HG03175 (cell line): Measurements from ENCODE around the gene KMT2D.
A peak's percentile ranks its signal among the peaks of the same experiment; 100 is the strongest.
"Not testable (repeated sequence)": the region's sequence is repeated elsewhere in the genome, so short reads cannot be mapped to it uniquely, and the experiment has no call there.

ENCODE experiments used
- ATAC-seq: cut with Tn5 transposase; IDR thresholded peaks from one replicate; pipeline ENCODE4 v1.9.1; 2021; ENCODE audit warnings: mild to moderate bottlenecking, moderate library complexity; ENCODE audit not compliant: unreplicated experiment

KMT2D gene

DNA sequence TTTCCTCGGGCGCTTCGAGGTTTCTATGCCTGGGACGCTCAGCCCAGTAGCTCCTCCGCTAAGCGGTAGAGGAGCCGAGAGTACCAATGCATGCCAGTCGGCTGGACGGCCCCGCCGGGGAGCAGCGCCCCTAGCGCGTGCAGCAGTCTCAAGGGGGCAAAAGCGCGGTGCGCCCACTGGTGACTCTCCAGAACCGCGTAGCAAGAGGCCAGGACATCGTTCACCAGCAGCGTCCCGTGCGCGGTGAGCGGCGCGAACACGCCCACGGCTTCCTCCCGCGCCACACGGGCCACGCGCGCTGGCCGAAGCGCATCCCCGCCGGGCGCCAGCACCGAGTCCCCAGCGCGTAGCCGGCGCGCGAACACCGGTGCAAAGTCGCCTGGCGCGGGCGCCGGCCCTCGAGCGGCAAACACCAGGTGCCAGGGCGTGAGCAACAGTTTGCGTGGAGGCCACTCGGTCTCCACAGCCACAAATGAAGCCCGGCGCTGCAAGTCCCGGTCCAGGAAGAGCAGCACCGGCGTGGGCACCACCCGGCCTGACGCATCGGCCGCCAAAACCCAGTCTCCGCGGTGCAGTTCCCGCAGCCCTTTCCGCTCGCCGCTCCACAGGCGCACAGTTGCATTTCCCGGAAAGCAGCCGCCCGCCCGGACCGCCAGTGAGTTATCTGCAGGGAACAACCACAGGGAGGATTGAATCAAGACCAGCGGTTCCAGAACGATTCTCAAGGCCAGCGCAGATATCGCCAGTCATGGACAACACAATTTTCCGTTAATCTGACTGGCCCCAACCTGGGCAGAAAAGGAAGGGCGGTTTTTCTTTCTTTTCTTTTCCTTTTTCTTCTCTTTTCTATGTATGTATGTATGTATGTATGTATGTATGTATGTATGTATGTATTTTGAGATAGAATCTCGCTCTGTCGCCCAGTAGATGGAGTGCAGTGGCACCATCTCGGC lies 29.5 kb upstream of the KMT2D start:
- ATAC-seq = no peak

DNA sequence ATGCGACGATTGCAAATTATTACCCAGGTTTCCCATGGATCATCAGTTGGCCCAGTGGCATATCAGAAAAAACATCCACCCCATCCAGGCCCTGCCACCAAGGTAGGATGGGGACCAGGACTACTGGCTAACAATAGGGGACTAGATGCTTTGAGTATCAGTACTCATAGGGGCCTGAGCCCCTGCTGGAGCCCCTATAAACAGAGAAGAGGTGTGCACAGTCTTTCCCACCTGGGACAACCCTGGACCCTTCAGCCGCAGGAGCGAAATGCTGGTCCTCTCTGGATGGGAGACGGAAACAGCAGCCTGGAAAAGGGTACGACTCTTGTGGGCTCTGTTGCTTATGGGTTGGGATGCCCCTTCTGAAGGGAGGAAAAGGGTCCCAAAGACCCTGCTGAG lies 28.3 kb upstream of the KMT2D start:
- ATAC-seq = no peak

DNA sequence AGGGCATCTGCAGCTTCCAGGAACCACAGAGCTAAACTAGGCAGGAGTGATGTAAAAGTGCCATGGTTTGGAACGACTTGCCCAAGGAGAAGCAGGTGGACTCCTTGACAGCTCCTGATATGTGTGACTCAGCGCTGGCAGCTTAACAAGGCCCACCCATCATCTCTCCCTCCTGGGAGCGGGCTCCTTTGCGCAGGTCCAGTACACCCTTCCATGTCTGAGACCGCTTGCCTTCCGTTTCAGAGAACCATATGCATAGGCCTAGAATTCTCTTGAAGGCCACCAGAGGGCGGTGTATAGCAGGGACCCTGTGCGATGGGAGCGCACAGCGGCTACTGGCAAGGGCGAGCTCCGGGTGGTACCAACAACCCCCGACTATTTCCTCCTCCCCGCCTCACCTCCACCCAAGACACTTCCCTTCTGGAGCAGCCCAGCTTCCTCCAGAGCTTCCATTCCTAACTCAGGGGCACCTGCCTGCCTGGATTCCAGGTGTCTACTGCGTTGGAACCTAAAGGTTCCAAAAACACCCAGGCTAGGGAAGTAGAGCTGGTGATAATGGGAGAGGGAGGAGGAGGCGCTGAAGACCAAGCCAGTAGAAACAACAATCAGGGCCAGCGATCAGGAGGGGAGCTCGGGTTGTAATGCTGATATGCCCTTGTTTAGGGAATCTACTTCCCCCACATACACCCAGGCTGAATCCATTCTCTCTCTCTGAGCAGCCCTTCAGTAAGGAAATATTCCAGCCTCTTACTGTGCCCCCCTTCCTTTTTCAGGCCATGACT lies 27.7 kb upstream of the KMT2D start:
- peak; percentile 89 for ATAC-seq

DNA sequence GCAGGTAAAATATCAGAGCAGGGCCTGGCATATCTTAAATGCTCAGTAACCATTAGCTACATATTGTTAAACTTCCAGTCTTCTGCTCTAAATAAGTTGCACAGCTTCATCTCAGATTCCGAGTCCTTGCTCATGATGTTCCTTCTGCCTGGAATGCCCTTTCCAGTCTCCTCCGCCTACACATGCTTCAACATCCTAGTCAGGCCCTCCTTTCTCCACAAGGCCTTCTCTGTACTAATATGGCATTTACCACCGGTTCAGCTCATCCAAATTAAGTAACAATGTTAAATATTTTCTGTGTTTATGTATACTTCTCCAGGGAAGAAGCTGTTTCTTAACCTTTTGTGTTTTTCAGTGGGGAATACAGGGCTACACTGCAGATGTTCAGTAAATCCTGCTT lies 25.5 kb upstream of the KMT2D start:
- no peak for ATAC-seq

DNA sequence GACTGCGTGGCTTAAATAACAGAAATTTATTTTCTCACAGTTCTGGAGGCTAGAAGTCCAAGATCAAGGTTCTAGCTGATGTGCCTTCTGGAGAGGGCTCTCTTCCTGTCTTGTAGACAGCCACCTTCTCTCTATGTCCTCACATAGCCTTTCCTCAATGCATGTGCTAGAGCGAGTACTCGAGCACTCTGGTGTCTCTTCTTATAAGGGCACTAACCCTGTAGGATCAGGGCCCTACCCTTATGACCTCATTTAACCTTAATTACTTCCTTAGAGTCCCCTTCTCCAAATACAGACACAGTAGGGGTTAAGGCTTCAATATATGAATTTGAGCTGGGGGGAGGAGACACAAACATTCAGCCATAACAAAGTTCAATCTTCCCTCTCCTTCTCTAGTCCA lies 23.8 kb upstream of the KMT2D start:
- ATAC-seq = no peak

DNA sequence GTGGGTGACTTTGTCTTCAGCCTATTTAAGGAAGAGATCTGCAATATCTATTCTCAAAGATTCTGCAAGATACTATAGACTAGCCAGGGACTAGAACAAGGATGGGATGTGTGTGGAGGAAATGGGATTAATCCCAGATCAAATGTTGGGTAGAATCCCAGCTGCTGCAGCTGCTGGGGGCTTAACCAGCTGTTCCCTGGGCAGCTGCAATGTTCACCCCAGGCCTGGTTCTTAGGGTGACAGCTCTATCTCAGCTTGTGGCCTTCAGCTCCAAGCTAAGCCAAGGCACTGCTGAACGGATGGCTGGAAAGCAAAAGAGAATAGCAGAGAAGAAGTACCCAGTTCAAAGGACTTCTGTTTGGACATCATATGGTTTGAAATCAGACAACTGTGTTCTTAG lies 19.2 kb upstream of the KMT2D start:
- no peak for ATAC-seq

DNA sequence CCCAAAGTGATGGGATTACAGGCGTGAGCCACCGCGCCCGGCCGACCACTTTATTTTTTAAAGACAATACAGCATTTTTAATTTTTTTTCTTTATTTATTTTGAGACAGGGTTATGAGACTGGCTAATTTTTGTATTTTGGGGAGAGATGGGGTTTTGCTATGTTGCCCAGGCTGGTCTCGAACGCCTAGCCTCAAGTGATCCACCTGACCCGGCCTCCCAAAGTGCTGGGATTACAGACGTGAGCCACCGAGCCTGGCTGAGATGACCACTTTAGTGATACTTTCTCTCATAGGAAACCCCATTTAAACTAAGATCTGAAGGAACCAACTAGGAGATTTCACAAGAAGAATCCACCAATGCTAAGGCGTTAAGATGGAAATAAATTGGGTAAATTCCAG lies 10.4 kb upstream of the KMT2D start:
- ATAC-seq = no peak

DNA sequence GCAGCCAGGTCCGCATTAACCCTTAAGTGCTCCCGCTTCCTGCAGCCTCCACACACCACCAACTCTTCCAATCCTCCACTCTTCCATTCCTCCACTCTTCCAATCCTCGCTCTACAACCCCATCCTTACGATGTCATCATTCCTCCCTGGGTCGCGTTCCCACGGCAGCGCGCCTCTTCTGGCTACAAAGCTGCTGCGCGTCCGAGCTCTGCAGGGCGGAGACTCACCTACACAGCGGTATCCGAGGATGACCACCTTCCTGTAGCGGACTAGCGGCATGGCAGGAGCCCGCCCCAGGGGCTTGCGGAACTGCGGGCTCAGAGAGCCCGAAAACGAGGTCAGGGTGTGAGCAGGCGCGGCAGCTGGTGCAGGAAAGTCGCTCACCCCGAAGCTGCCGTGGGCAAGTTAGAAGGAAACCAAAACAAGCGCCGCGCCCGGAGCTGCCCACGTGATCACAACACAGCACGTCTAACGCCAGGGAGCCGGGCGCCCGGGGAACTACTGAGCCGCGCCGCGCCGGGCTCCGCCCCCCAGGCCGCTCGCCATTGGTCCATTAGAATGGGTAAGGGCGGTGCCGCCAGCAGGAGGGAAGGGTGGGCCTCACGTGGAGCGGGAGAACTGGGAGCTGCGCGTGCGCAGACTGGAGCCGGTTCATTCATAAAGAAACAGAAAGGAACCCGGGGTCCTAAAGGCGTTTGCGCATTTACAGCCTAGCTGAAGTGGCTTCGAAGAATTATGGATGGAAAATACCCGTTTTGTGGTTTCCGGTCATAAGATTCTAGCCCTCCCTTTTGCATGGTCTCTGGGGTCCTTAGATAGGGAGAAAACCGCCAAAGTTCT lies 9.1 kb upstream of the KMT2D start, which contains the start of gene RHEBL1:
RHEBL1 (minus strand) TSS at position 473 of the 840 bp plus-strand sequence; CDS start at position 279, 194 bp downstream.
- ATAC-seq = peak; percentile 97

DNA sequence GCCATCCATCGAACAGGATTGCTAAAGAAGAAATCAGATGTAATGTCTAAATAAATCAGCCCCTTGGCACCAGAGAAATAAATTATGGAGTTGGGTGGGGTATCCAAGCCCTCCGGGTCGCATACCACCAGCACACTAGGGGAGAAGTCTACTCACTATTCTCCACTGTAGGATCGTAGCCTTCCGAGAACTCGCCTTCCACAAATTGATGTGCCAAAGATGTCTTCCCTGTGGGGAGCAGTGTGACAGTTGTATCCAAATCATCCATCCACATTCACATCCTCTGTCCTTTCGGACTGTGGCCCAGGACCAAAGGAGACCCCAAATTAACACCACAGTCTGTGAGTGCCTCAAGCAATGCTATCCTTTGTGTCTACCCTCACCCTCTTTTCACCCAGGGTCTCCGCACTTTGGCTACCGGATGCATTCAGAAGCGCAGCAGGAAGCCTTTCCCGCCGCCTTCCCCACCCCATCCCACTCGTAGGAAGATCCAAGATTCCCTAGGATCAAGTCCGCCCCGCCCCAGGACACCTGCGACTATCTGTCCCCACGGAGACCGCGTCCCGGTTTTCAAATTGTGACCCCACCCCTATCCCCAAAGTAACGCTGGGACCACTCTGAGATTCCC lies 8.4 kb upstream of the KMT2D start:
- ATAC-seq = no peak

DNA sequence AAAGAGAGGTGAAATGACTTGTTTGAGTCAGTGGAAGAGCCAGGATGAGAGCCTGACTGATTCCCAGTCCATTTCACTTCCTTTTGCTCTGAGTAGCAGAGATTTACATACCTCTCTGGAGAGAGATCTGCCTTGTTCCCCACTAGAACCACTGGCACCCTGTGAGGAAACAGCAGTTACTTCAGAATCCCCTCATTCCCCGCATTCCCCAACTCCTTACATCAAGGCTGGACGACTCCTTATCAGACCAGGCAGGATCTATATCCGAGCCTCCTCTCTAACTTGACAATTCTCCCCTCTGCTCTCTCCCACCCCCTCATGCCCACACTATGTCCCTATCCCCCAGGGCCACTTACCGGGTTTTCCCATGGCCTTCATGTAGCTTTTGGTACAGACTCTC lies 5.5 kb upstream of the KMT2D start:
- no peak for ATAC-seq

DNA sequence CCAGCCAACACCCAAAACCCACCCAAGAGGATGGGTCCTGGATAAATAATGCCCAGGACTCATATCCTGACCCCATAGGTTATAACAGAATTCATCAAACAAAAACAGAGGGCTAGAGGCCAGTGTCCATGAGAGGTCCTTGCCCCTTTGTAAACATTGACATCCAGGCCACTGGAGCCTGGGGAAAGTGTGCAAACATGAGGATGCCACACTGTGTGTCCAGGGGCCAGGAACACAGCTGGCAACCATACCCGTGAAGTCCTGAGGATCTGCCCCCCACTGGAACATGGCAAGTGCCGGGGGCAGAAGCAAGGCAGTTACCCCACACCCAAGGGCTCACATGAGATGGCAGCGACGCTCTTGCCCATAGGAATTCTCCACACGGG lies 4.2 kb upstream of the KMT2D start:
- no peak for ATAC-seq

DNA sequence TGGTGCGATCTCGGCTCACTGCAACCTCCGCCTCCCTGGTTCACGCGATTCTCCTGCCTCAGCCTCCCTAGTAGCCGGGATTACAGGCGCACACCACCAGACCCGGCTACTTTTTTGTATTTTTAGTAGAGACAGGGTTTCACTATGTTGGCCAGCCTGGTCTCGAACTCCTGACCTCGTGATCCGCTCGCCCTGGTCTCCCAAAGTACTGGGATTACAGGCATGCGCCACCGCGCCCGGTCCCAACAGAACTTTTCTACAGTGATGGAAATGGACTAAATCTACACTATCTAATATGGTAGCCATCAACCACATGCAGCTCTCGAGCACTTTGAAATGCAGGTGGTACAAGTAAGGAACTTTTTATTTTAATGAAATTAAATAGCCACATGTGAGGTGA lies 1.3 kb upstream of the KMT2D start:
- ATAC-seq = not testable (repeated sequence)

DNA sequence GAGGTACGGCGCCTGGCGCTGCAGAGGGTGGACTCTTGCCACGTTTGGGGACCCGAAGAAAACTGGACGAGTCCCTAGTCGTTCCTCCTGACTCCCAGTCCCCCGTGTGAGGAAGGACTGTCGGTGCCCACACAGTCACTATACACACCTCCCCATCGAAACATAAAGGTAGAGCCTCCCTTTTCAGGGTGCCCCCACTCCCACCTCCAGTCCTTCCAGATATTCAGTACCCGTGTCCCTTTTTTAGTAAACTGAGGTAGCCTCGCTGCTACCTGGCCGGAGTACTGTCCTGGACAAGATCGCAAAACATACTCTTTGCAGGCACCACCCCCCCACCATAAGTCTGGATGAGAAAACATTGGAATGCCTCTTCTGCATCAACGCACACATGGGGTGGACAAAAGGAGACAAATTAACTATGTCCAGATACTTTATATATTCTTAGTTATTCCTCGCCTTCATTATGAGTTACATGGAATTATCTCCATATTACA lies 610 bp upstream of the KMT2D start:
- ATAC-seq = no peak

DNA sequence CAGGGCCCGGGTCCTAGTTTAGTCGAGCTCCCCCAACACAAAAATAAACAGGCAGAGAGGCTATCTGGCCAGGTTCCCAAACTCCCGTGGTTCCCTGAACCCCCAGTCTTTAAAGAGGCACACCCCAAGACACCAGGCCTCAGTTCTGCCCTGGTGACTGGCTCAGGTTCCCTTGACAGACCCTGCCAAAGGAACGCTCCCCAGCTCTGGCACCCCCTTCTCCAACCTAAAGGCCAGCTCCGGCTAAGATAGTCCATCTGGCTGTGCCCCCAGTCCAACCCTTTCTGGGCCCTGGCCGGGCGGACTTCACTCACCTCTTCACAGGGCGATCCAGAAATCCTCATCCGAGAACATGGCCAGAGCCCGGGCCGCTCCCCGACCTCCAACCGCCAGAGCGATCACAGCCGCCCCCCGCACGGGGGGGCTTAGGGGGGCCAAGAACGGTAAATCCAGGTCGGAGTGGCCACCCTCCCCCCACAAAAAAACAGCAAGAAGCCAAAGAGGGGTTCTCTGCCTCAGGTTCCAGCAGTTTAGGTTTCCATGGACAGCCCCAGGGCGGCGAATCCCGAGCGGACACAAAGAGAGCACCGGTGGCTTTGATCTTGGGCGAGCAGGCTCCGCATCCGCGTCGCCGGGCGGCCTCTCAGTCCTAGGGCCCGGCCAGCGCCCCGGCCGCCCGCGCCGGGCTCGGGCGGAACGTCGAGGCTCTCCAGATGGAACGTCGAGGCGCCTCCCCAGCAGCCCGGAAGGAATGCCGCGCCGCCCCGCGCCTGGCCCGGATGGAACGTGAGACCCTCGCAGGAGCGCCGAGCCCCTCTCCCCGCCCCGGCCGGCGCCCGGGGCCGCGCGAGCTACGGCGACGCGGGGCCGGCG lies 1.1 kb downstream of the KMT2D start:
- peak; percentile 11 for ATAC-seq

DNA sequence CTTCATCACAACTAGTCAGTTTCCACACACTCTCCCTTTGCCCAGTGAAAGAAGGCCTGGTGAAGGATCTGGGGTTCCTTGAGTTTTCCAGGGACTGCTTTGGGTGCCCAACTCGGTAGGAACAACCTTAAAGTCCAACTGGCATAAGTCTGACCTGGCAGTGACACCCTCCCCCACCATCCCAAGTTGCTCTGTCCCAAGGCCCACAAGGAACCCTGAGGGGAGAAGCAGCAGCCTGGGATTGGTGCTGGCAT lies 1.6 kb downstream of the KMT2D start:
- no peak for ATAC-seq

DNA sequence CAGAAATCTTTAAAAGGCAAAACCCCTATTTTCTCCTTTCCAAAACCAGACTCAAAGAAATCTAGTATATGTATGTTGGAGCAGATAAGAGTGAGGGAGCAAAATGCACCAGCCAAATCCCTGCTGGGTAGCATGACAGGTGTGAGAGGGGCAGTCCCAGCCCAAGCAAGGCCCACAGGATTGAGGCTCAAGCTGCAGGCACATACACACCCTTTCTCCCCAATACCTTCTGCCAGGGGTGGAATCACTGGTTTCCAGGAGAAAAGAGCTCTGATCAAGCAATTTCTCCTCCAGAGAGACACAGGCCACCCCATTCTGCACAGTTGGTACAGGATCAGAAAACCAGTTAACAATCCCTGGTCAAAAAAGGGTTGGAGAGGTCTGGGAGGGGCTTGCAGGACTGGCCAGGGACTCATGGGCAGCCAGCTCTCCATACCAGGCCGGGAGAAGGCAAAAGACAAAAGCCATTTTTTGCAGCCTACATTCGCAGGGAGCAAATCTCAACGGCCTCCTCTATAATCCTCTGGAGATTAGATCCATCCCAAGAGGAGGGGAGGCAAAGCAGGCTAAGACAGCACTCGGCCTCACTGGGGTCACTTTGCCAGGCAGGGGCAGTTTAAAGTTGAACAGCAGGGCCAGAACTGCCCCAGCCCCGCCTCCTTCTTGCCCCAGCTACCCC lies 2.1 kb downstream of the KMT2D start:
- no peak for ATAC-seq

DNA sequence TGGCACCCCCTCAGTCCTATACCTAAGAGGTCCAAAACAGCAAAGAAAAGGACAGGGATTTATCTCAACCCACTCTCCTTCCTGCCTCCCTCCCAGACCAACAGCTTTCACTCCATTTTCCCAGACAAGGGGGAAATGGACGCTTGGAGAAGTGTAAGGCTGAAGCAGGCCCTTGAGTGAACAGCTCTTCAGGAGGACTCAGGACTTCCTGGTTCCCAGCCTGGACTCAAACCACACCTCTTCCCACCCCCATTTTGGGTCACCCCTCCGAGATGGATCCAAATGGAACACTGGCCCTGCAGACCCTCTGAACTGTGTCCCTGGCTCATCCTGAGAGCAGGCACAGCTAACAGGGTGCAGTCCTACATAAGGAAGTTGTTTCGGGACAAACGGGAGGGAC lies 2.7 kb downstream of the KMT2D start:
- ATAC-seq = no peak

DNA sequence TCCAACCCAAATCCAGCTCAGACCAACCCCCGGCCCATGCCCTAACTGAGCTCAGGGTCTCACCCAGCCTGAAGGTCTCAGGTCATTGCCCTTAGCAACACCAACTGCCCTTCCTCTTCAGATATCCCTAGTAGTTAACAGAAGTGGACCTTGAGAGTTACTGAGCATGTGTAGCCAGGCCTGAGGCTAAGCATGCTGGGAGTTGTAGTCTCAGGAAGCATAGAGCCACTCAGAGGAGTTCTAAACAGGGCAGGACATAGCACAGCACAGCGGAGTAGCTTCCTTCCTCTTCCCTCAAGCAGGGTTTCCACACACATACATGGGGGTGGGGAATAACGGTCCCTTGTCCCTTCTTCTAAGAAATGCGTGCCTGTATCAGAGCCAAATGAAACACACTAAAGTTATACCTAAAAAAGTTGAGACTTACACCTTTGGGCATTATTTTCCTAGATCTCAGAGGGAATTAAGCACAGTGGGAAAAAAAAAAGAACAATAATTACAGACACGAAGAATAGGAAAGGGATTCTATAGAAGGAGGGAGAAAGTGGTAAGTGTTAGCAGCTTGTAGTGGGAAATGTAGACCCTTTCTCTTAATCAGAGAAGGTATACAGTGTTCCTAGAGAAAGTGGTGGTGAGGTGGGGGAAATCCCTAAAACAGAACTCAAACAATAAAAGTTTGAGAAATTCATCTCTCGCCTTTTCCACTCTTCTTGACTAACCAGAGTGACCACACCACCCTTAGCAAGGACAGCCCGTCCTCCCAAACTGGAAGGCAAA lies 4.4 kb downstream of the KMT2D start:
- peak; percentile 63 for ATAC-seq
